Osteocyte (in vitro differentiated cells): ENCODE results near the gene TCTN1. TPM values are rescaled to one million over a fixed set of nuclear protein-coding genes. Genes with fewer than 3 reads are reported as not detected.
"Not testable (repeated sequence)": the region's sequence is repeated elsewhere in the genome, so short reads cannot be mapped to it uniquely, and the experiment has no call there.

ENCODE experiments used
- DNase-seq: peaks from one replicate; pipeline ENCODE4 v3.0.0; 2021; ENCODE audit warnings: mixed read lengths; ENCODE audit not compliant: unreplicated experiment; ENCODE audit errors: extremely low spot score
- H3K27ac Mint-ChIP-seq: one replicate; pipeline ENCODE4 v1.8.0; 2021; ENCODE audit warnings: mild to moderate bottlenecking, mixed read lengths; ENCODE audit not compliant: unreplicated experiment
- H3K27me3 Mint-ChIP-seq: one replicate; pipeline ENCODE4 v1.8.0; 2021; ENCODE audit warnings: mixed read lengths; ENCODE audit not compliant: unreplicated experiment
- H3K36me3 Mint-ChIP-seq: one replicate; pipeline ENCODE4 v1.8.0; 2021; ENCODE audit warnings: mixed read lengths; ENCODE audit not compliant: unreplicated experiment
- H3K4me1 Mint-ChIP-seq: one replicate; pipeline ENCODE4 v1.8.0; 2021; ENCODE audit warnings: mixed read lengths; ENCODE audit not compliant: unreplicated experiment
- H3K4me3 Mint-ChIP-seq: one replicate; pipeline ENCODE4 v1.8.0; 2021; ENCODE audit warnings: mild to moderate bottlenecking, moderate library complexity, mixed read lengths; ENCODE audit not compliant: unreplicated experiment
- H3K9me3 Mint-ChIP-seq: one replicate; pipeline ENCODE4 v1.8.0; 2021; ENCODE audit warnings: mixed read lengths; ENCODE audit not compliant: unreplicated experiment
- CTCF ChIP-seq: fragments of 200-600 bp; sonication (generic); IDR thresholded peaks from 2 replicates; pipeline ENCODE4 v1.5.0; 2021; ENCODE audit warnings: antibody characterized with exemption, mild to moderate bottlenecking, moderate library complexity
- total RNA-seq: library from RNA; stranded (reverse); gene quantifications from 2 replicates; pipeline ENCODE4 v1.2.1, GENCODE V29; 2021

TCTN1 gene
- total RNA-seq, 1 donor from 2014 or later = 49.5 TPM

- peaks cover 5% of the 10 kb centered on the region for H3K4me1 Mint-ChIP-seq
- no peaks in the 10 kb centered on the region for H3K27me3 Mint-ChIP-seq
- no peak for TF ChIP-seq CTCF
- no peaks in the 10 kb centered on the region for H3K36me3 Mint-ChIP-seq
- peak overlapping the region; percentile 48 for H3K27ac Mint-ChIP-seq
- H3K4me3 Mint-ChIP-seq = no peak overlapping the region
- no peaks in the 10 kb centered on the region for H3K9me3 Mint-ChIP-seq
- no peak for DNase-seq
Observed at GRCh38 chr12:110590806-110591326, 23.1 kb upstream of the TCTN1 start.

GRCh38 chr12:110591451-110592051, 22.4 kb upstream of the TCTN1 start:
- H3K27ac Mint-ChIP-seq = no peak overlapping the region
- no peak overlapping the region for H3K4me3 Mint-ChIP-seq
- peaks cover 5% of the 10 kb centered on the region for H3K4me1 Mint-ChIP-seq
- no peaks in the 10 kb centered on the region for H3K27me3 Mint-ChIP-seq
- no peaks in the 10 kb centered on the region for H3K9me3 Mint-ChIP-seq
- TF ChIP-seq CTCF = no peak
- no peak for DNase-seq
- no peaks in the 10 kb centered on the region for H3K36me3 Mint-ChIP-seq

- TF ChIP-seq CTCF = no peak
- Mint-ChIP-seq H3K4me1 (peaks cover 5% of the 10 kb centered on the region), H3K36me3 (no peaks in the 10 kb centered on the region), H3K9me3 (no peaks in the 10 kb centered on the region), H3K27ac (no peak overlapping the region), H3K27me3 (no peaks in the 10 kb centered on the region), H3K4me3 (no peak overlapping the region)
- no peak for DNase-seq
Observed at GRCh38 chr12:110592078-110592477, 21.9 kb upstream of the TCTN1 start.

- not testable (repeated sequence) for H3K27ac Mint-ChIP-seq, H3K4me1 Mint-ChIP-seq, H3K36me3 Mint-ChIP-seq, H3K4me3 Mint-ChIP-seq, DNase-seq, H3K27me3 Mint-ChIP-seq, H3K9me3 Mint-ChIP-seq
Observed at GRCh38 chr12:110592919-110593318, 21.0 kb upstream of the TCTN1 start.

- no peak overlapping the region for H3K4me3 Mint-ChIP-seq
- no peaks in the 10 kb centered on the region for H3K27me3 Mint-ChIP-seq
- no peaks in the 10 kb centered on the region for H3K36me3 Mint-ChIP-seq
- no peaks in the 10 kb centered on the region for H3K4me1 Mint-ChIP-seq
- H3K27ac Mint-ChIP-seq = no peak overlapping the region
- no peaks in the 10 kb centered on the region for H3K9me3 Mint-ChIP-seq
- TF ChIP-seq CTCF = no peak
- no peak for DNase-seq
Observed at GRCh38 chr12:110597885-110598284, 16.0 kb upstream of the TCTN1 start.
